HEK293 (cell line): Measurements from ENCODE around the gene CHMP6.

Experiments
- CTCF ChIP-seq: fragments of 450-650 bp; formaldehyde crosslinking; IDR thresholded peaks from 2 replicates; pipeline ENCODE4 v1.5.1; 2016; ENCODE audit warnings: missing biosample characterization, missing genetic modification characterization
- GLI2 ChIP-seq: fragments of 450-650 bp; formaldehyde crosslinking; IDR thresholded peaks from 2 replicates; pipeline ENCODE4; 2017; ENCODE audit warnings: missing biosample characterization, missing genetic modification characterization, low read depth, borderline replicate concordance
- ZBTB21 ChIP-seq: fragments of 450-650 bp; formaldehyde crosslinking; IDR thresholded peaks from 2 replicates; pipeline ENCODE4 v1.5.1; 2017; ENCODE audit warnings: missing biosample characterization, missing genetic modification characterization
- ZFP37 ChIP-seq: fragments of 450-650 bp; formaldehyde crosslinking; IDR thresholded peaks from 2 replicates; pipeline ENCODE4 v1.5.1; 2016; ENCODE audit warnings: missing biosample characterization, missing genetic modification characterization
- ZNF645 ChIP-seq: fragments of 450-650 bp; formaldehyde crosslinking; IDR thresholded peaks from 2 replicates; pipeline ENCODE4; 2016; ENCODE audit warnings: missing biosample characterization, missing genetic modification characterization
- ZNF843 ChIP-seq: fragments of 450-650 bp; formaldehyde crosslinking; IDR thresholded peaks from 2 replicates; pipeline ENCODE4 v1.5.1; 2016; ENCODE audit warnings: missing biosample characterization, missing genetic modification characterization

- no peak for TF ChIP-seq CTCF (tag by site-specific recombination)
- TF ChIP-seq ZNF843 (tag by site-specific recombination): no peak
- TF ChIP-seq ZFP37 (tag by site-specific recombination): no peak
- TF ChIP-seq ZBTB21 (tag by site-specific recombination): no peak
- TF ChIP-seq GLI2 (tag by site-specific recombination): no peak
- no peak for TF ChIP-seq ZNF645 (tag by site-specific recombination)
These were observed 39.4 kb upstream of the CHMP6 start for GRCh38 chr17:80952291-80952690.
